Heart left ventricle (tissue), 13 donors: ENCODE measurements around the gene SND1.

Experiments used
- CTCF ChIP-seq, 12 donors: fragments of 200-600 bp; sonication (generic) in 4 of 12; IDR thresholded peaks; one replicate each; pipeline versions ENCODE4 v1.5.0 to v1.8.0; 2018 to 2022; ENCODE audit warnings: antibody characterized with exemption in 12 of 12, mild to moderate bottlenecking in 5 of 12
- POLR2A ChIP-seq, 2 donors: fragments of 450-650 bp; IDR thresholded peaks; one replicate each; pipeline ENCODE4 v1.6.1; 2017; ENCODE audit warnings: antibody characterized with exemption in 2 of 2, mild to moderate bottlenecking in 2 of 2, moderate library complexity in 2 of 2
- donor health status: ischemic (EF 13 %, LVEDD 7.1; RV severe dilation, severe dysfunction).
- donor health status: DM: no; HTN: yes; CAD: no.
- donor health status: DM: no; HTN: no; CAD: no.
- donor health status: ischemic (EF 25% LVEDD 6.9; RV normal size, moderate dysfunction).
- donor health status: ischemic (EF 25% LVEDD 5.7; RV mildly dilated, moderate dysfunction).
- donor health status: ischemic (EF 35%, LVEDD 5.7; RV mildly dilated, moderate dysfunction).
- donor health status: nonischemic (EF 11% LVEDD 7.7; RV severe dilation, severe dysfunction).
- donor health status: DM: yes; HTN: yes; CAD: no.
- donor health status: PGD.
- donor health status: ischemic (EF 29% LVEDD 5.4; RV normal size, mild dysfunction).
- donor health status: nonischemic (EF 23%, LVEDD 6.1; RV moderate dilation, normal function).

- TF ChIP-seq CTCF (IDR thresholded peaks at IDR 0.05) (no peak), POLR2A (IDR thresholded peaks at IDR 0.05) (no peak)
Observed at GRCh38 chr7:128119036-128119435, 467.0 kb downstream of the SND1 start.
